Stomach (tissue), 9 donors: ENCODE data around the gene SPOCD1. TPM values are rescaled to one million over a fixed set of nuclear protein-coding genes. Genes with fewer than 3 reads are reported as not detected.
A peak's percentile ranks its signal among the peaks of the same experiment; 100 is the strongest.

Experiments used
- DNase-seq, 2 donors: peaks; one replicate each; pipeline versions ENCODE4 v3.0.0 to v3.0.0-alpha.2; 2013 to 2019
- H3K27ac ChIP-seq, 5 donors: fragments of 200-600 bp in 4 of 5; sonication (generic) in 4 of 5; one replicate each; pipeline ENCODE4 v1.5.1; 2013 to 2019; ENCODE audit warnings: mild to moderate bottlenecking in 1 of 5, moderate library complexity in 1 of 5
- H3K27me3 ChIP-seq, 3 donors: fragments of 200-600 bp; sonication (generic); one replicate each; pipeline ENCODE4 v1.5.1; 2017 to 2019; ENCODE audit warnings: mixed run types in 1 of 3
- H3K36me3 ChIP-seq, 4 donors: fragments of 200-600 bp; sonication (generic); 1 replicate in 3 of 4; 2 replicates in 1 of 4; pipeline ENCODE4 v1.5.1; 2016 to 2019
- H3K4me1 ChIP-seq, 4 donors: fragments of 200-600 bp; sonication (generic); one replicate each; pipeline ENCODE4 v1.5.1; 2016 to 2019
- H3K4me3 ChIP-seq, 4 donors: fragments of 200-600 bp; sonication (generic) in 3 of 4; one replicate each; pipeline ENCODE4 v1.5.1; 2016 to 2019; ENCODE audit warnings: mild to moderate bottlenecking in 1 of 4
- H3K9me3 ChIP-seq, 4 donors: fragments of 200-600 bp; sonication (generic); one replicate each; pipeline ENCODE4 v1.5.1; 2016 to 2019
- EP300 ChIP-seq: sonication (generic); formaldehyde crosslinking; IDR thresholded peaks from one replicate; pipeline ENCODE4 v1.6.1; 2017; ENCODE audit warnings: antibody characterized with exemption
- POLR2A ChIP-seq, 4 donors: fragments of 450-650 bp; IDR thresholded peaks; one replicate each; pipeline ENCODE4 v1.6.1; 2016; ENCODE audit warnings: antibody characterized with exemption in 4 of 4, control low read depth in 2 of 4, mild to moderate bottlenecking in 1 of 4, moderate library complexity in 1 of 4
- POLR2AphosphoS5 ChIP-seq, 3 donors: sonication (generic); formaldehyde crosslinking; IDR thresholded peaks; one replicate each; pipeline ENCODE4 v1.6.1; 2016; ENCODE audit warnings: antibody characterized with exemption in 3 of 3
- WGBS, 5 donors: extraction: QIAGEN DNeasy Blood & Tissue Kit in 3 of 5; methylation state at CpG; one replicate each; pipeline versions ENCODE4 v1.1.5 to v1.1.7; 2013 to 2018; 5-methylcytosine and 5-hydroxymethylcytosine counted together
- intact Hi-C: fragments of 100-400 bp; cut with DNase I; formaldehyde crosslinking; loops from one replicate; pipeline ENCODE4 v1.15.1; 2023; ENCODE audit warnings: low total_unique reads
- polyA plus RNA-seq, 3 donors: library from polyadenylated mRNA; stranded (reverse); fragments of 200-250 nt; gene quantifications; one replicate each; pipeline ENCODE4 v1.2.3, GENCODE V29; 2013
- total RNA-seq, 5 donors: library from RNA; depleted of rRNA; stranded (reverse); fragments of >200 nt; gene quantifications; one replicate each; pipeline versions ENCODE4 v1.1.0 to v1.2.3, GENCODE V29; 2014 to 2016
- TF ChIP-seq, protein P1 (sequence below), 7 experiments: fragments of 450-650 bp in 4 of 7; fragments of 200-600 bp in 3 of 7; sonication (generic) in 3 of 7; IDR thresholded peaks; one replicate each; pipeline ENCODE4 v1.5.1; 2016 to 2019; ENCODE audit warnings: antibody characterized with exemption in 7 of 7, control low read depth in 2 of 7, mild to moderate bottlenecking in 1 of 7
- donor health status: healthy with polysubstance abuse.
- donor health status: Bipolar disorder and iron deficiency.
- donor health status: healthy.

SPOCD1 gene
- total and polyA plus RNA-seq, 8 donors, result 0.55 to 11.1 (median 4.5) TPM; not detected in 1

GRCh38 chr1:31790641-31791091, 25.2 kb downstream of the SPOCD1 start:
- peaks cover 4 to 20% (median 13%) of the 10 kb centered on the region in 4 donors for H3K4me1 ChIP-seq
- no peak for DNase-seq
- intact Hi-C loops, result loop anchor here (5.0 kb wide), 1 partner anchor 123 kb away; no protein-coding TSS in a partner anchor
- H3K4me3 ChIP-seq, result no peak overlapping the region
- no peak for TF ChIP-seq POLR2AphosphoS5 (IDR thresholded peaks at IDR 0.05)
- H3K27me3 ChIP-seq, result peaks cover 0 to 5% (median 0%) of the 10 kb centered on the region in 3 donors
- no peaks in the 10 kb centered on the region for H3K36me3 ChIP-seq
- no peak overlapping the region for H3K27ac ChIP-seq
- no peaks in the 10 kb centered on the region for H3K9me3 ChIP-seq
- WGBS, 5 donors, result 69 to 88% (median 87%) methylated on average over 6 to 11 of the region's 11 CpGs

GRCh38 chr1:31790140-31790539, 25.7 kb downstream of the SPOCD1 start:
- Histone ChIP-seq H3K27ac (no peak overlapping the region), H3K36me3 (no peaks in the 10 kb centered on the region), H3K27me3 (peaks cover 0 to 5% (median 0%) of the 10 kb centered on the region in 3 donors), H3K4me1 (peaks cover 4 to 20% (median 13%) of the 10 kb centered on the region in 4 donors), H3K9me3 (no peaks in the 10 kb centered on the region), H3K4me3 (no peak overlapping the region)
- intact Hi-C loops, result loop anchor here (5.0 kb wide), 1 partner anchor 123 kb away; no protein-coding TSS in a partner anchor
- DNase-seq, result no peak
- 74 to 87% (median 82%) methylated on average over 3 of the region's 3 CpGs for WGBS, 5 donors
- TF ChIP-seq EP300 (no peak), POLR2A (IDR thresholded peaks at IDR 0.05) (no peak), POLR2AphosphoS5 (IDR thresholded peaks at IDR 0.05) (no peak)
- TF ChIP-seq, protein P1, sequence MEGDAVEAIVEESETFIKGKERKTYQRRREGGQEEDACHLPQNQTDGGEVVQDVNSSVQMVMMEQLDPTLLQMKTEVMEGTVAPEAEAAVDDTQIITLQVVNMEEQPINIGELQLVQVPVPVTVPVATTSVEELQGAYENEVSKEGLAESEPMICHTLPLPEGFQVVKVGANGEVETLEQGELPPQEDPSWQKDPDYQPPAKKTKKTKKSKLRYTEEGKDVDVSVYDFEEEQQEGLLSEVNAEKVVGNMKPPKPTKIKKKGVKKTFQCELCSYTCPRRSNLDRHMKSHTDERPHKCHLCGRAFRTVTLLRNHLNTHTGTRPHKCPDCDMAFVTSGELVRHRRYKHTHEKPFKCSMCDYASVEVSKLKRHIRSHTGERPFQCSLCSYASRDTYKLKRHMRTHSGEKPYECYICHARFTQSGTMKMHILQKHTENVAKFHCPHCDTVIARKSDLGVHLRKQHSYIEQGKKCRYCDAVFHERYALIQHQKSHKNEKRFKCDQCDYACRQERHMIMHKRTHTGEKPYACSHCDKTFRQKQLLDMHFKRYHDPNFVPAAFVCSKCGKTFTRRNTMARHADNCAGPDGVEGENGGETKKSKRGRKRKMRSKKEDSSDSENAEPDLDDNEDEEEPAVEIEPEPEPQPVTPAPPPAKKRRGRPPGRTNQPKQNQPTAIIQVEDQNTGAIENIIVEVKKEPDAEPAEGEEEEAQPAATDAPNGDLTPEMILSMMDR (IDR thresholded peaks at IDR 0.05), result no peak

- 12 to 15% (median 14%) methylated on average over 22 to 26 of the region's 26 CpGs for WGBS, 5 donors
- Histone ChIP-seq H3K4me3 (peak overlapping the region; percentile 58 to 74 (median 66)), H3K9me3 (no peaks in the 10 kb centered on the region), H3K27ac (peak overlapping the region; percentile 85 to 90 (median 85)), H3K4me1 (peaks cover 4 to 20% (median 13%) of the 10 kb centered on the region in 4 donors), H3K36me3 (no peaks in the 10 kb centered on the region), H3K27me3 (peaks cover 0 to 5% (median 0%) of the 10 kb centered on the region in 3 donors)
- peak; percentile 97 to 98 for DNase-seq
- intact Hi-C loops, result loop anchor here (5.0 kb wide), 1 partner anchor 122 kb away; no protein-coding TSS in a partner anchor
- TF ChIP-seq, protein P1 (IDR thresholded peaks at IDR 0.05), result peak in 6 of 7 experiments; percentile 80 to 98 (median 96)
- TF ChIP-seq POLR2A (IDR thresholded peaks at IDR 0.05) (no peak), POLR2AphosphoS5 (IDR thresholded peaks at IDR 0.05) (peak in 1 of 3 donors; percentile 55)
These were observed 26.4 kb downstream of the SPOCD1 start for GRCh38 chr1:31789259-31790065.

- Histone ChIP-seq H3K36me3 (no peaks in the 10 kb centered on the region), H3K4me1 (peaks cover 4 to 20% (median 13%) of the 10 kb centered on the region in 4 donors), H3K9me3 (no peaks in the 10 kb centered on the region), H3K27me3 (peaks cover 0 to 3% (median 0%) of the 10 kb centered on the region in 3 donors), H3K4me3 (peak overlapping the region; percentile 58 to 74 (median 66)), H3K27ac (peak overlapping the region; percentile 85 to 90 (median 85))
- WGBS, 5 donors, result 0 to 1% (median 0%) methylated on average over 4 to 22 of the region's 22 CpGs
- no peak for DNase-seq
- intact Hi-C loops, result no loop called here
- TF ChIP-seq, protein P1 (IDR thresholded peaks at IDR 0.05), result no peak
- no peak for TF ChIP-seq POLR2A (IDR thresholded peaks at IDR 0.05)
- no peak for TF ChIP-seq POLR2AphosphoS5 (IDR thresholded peaks at IDR 0.05)
- no peak for TF ChIP-seq EP300
These were observed 27.0 kb downstream of the SPOCD1 start for GRCh38 chr1:31788825-31789256.
